Measurements from ENCODE around the gene B4GALNT4. TPM values are rescaled to one million over a fixed set of nuclear protein-coding genes. Genes with fewer than 3 reads are reported as not detected.

B4GALNT4 gene
- total RNA-seq, 1 donor from 2014 or later: 16.4 TPM

- peak overlapping the region; percentile 98 for H2AFZ ChIP-seq (replicated peaks)
- no peaks in the 10 kb centered on the region for H3K9me3 ChIP-seq (ENCODE audit: low read depth)
- no peaks in the 10 kb centered on the region for H3K36me3 ChIP-seq
- no peak overlapping the region for H3K9ac ChIP-seq
- peak; percentile 38 for DNase-seq (ENCODE audit: low spot score)
- H3K4me3 ChIP-seq: peak overlapping the region; percentile 60
- peak overlapping the region; percentile 38 for H3K4me3 Mint-ChIP-seq
- no peak overlapping the region for H3K27ac Mint-ChIP-seq
- H3K79me2 ChIP-seq (ENCODE audit: low read depth): no peaks in the 10 kb centered on the region
- peak overlapping the region; percentile 92 for H3K4me2 ChIP-seq
- peaks cover 4% of the 10 kb centered on the region for H4K20me1 ChIP-seq (ENCODE audit: low read depth)
- H3K4me1 ChIP-seq: peaks cover 5% of the 10 kb centered on the region
- H3K9me3 Mint-ChIP-seq: peaks cover 2% of the 10 kb centered on the region
- H3K36me3 Mint-ChIP-seq: no peaks in the 10 kb centered on the region
- H3K4me1 Mint-ChIP-seq: no peaks in the 10 kb centered on the region
- H3K27me3 Mint-ChIP-seq (ENCODE audit: insufficient read depth, low read depth): peaks cover 40% of the 10 kb centered on the region
- no peak overlapping the region for H3K27ac ChIP-seq
- TF ChIP-seq, protein P1, sequence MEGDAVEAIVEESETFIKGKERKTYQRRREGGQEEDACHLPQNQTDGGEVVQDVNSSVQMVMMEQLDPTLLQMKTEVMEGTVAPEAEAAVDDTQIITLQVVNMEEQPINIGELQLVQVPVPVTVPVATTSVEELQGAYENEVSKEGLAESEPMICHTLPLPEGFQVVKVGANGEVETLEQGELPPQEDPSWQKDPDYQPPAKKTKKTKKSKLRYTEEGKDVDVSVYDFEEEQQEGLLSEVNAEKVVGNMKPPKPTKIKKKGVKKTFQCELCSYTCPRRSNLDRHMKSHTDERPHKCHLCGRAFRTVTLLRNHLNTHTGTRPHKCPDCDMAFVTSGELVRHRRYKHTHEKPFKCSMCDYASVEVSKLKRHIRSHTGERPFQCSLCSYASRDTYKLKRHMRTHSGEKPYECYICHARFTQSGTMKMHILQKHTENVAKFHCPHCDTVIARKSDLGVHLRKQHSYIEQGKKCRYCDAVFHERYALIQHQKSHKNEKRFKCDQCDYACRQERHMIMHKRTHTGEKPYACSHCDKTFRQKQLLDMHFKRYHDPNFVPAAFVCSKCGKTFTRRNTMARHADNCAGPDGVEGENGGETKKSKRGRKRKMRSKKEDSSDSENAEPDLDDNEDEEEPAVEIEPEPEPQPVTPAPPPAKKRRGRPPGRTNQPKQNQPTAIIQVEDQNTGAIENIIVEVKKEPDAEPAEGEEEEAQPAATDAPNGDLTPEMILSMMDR (IDR thresholded peaks at IDR 0.05): no peak
- TF ChIP-seq EZH2phosphoT487 (IDR thresholded peaks at IDR 0.05): peak; percentile 91
- no peaks in the 10 kb centered on the region for H3F3A ChIP-seq (ENCODE audit: low read depth)
- H3K27me3 ChIP-seq: peaks cover 57% of the 10 kb centered on the region
Measured at GRCh38 chr11:416051-416756, 46.9 kb downstream of the B4GALNT4 start.

- Mint-ChIP-seq H3K27me3 (ENCODE audit: insufficient read depth, low read depth) (peaks cover 40% of the 10 kb centered on the region), H3K4me3 (no peak overlapping the region), H3K9me3 (peaks cover 2% of the 10 kb centered on the region), H3K4me1 (no peaks in the 10 kb centered on the region), H3K27ac (no peak overlapping the region), H3K36me3 (no peaks in the 10 kb centered on the region)
- Histone ChIP-seq H4K20me1 (ENCODE audit: low read depth) (peaks cover 4% of the 10 kb centered on the region), H3K4me1 (peaks cover 5% of the 10 kb centered on the region), H3K27ac (no peak overlapping the region), H3K9me3 (ENCODE audit: low read depth) (no peaks in the 10 kb centered on the region), H3K4me3 (peak overlapping the region; percentile 60), H3K27me3 (peaks cover 57% of the 10 kb centered on the region), H2AFZ (replicated peaks) (peak overlapping the region; percentile 98), H3K79me2 (ENCODE audit: low read depth) (no peaks in the 10 kb centered on the region), H3K36me3 (no peaks in the 10 kb centered on the region), H3F3A (ENCODE audit: low read depth) (no peaks in the 10 kb centered on the region), H3K4me2 (peak overlapping the region; percentile 92), H3K9ac (no peak overlapping the region)
- TF ChIP-seq EZH2 (IDR thresholded peaks at IDR 0.05) (peak; percentile 83), EZH2phosphoT487 (IDR thresholded peaks at IDR 0.05) (peak; percentile 88)
- TF ChIP-seq, protein P1 (IDR thresholded peaks at IDR 0.05): no peak
- DNase-seq (ENCODE audit: low spot score): peak; percentile 62
Measured at GRCh38 chr11:416757-417621, 47.7 kb downstream of the B4GALNT4 start.

DNA sequence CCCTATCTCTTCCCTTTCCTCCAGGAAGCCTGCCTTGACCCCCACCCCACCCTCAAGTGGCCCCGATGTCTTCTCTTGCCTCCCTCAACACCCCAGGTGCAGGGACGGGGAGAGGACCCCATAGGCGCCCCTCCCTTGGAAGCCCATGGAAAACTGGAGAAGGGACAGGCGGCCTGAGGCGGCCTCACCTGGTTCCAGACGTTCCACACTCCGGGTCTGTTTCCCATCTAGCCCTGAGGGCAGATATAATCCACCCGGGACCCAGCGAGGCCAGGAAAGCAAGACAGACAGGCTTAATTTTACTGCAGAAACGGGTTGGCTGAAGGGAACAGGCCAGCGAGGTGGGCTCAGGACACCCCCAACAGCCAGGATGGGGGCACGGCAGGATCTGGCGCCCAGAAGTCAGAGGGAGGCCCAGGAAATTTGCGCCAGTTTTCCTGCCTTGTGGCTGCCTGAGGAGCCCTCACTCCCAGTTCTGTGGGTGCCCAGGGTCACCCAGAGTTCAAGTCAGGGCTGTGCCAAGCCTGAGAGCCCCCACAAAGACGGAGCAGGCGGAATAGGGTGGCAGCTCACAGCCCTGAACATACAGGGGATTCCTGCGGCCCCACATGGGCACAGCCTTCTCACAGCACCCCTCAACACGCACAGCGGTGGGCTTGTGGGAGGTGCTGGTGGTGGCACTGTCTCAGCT lies 48.5 kb downstream of the B4GALNT4 start:
- Mint-ChIP-seq H3K27me3 (ENCODE audit: insufficient read depth, low read depth) (peaks cover 40% of the 10 kb centered on the region), H3K9me3 (peaks cover 2% of the 10 kb centered on the region), H3K36me3 (no peaks in the 10 kb centered on the region), H3K4me1 (no peaks in the 10 kb centered on the region), H3K4me3 (peak overlapping the region; percentile 74), H3K27ac (no peak overlapping the region)
- Histone ChIP-seq H3K4me2 (peak overlapping the region; percentile 92), H3K27ac (no peak overlapping the region), H2AFZ (replicated peaks) (no peak overlapping the region), H4K20me1 (ENCODE audit: low read depth) (peaks cover 4% of the 10 kb centered on the region), H3K9ac (no peak overlapping the region), H3K79me2 (ENCODE audit: low read depth) (no peaks in the 10 kb centered on the region), H3K4me3 (peak overlapping the region; percentile 60), H3K9me3 (ENCODE audit: low read depth) (no peaks in the 10 kb centered on the region), H3K4me1 (peaks cover 5% of the 10 kb centered on the region), H3K36me3 (no peaks in the 10 kb centered on the region), H3F3A (ENCODE audit: low read depth) (no peaks in the 10 kb centered on the region), H3K27me3 (peaks cover 57% of the 10 kb centered on the region)
- no peak for DNase-seq (ENCODE audit: low spot score)
- TF ChIP-seq EZH2 (IDR thresholded peaks at IDR 0.05) (no peak), EZH2phosphoT487 (IDR thresholded peaks at IDR 0.05) (no peak)
- TF ChIP-seq, protein P1 (IDR thresholded peaks at IDR 0.05): no peak

Data from neural progenitor cell (in vitro differentiated cells).